ENCODE results near the gene CBX4.
A peak's percentile ranks its signal among the peaks of the same experiment; 100 is the strongest.

DNA sequence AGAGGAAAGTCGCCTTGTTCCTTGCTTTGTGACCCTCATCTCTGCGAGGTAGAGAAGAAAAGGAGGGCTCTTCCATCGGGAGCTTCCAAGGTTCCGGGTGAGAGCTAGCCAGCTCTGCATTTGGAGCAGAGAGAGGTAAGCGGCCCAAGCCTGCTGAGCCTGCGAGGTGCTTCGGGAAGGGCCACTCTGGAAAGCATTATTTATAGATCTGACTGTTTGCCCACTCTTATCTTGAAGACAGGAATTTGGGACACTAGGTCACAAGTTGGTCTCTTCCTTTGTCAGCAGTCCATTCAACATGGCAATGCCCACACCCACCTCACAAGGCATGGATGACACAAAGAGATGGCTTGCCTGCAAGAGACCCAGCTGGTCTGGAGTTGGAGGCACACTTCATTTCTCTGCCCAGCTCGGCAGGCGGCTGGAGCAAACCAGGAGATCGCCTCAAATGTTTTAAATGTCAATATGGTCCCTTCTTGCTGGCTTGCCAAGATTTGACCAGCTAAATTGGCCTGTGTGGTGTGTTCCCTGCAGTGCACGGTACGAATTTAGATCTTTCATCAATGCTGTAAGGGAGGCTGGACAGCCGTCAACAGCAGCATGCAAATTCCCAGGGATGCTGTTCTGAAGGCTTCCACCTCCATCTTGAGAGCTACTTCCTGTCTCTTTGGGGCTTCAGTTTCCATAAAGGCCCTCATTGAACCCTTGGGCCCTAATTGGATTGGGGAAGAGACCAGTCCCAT, 19.5 kb downstream of the CBX4 start:
- TF ChIP-seq, protein P1, sequence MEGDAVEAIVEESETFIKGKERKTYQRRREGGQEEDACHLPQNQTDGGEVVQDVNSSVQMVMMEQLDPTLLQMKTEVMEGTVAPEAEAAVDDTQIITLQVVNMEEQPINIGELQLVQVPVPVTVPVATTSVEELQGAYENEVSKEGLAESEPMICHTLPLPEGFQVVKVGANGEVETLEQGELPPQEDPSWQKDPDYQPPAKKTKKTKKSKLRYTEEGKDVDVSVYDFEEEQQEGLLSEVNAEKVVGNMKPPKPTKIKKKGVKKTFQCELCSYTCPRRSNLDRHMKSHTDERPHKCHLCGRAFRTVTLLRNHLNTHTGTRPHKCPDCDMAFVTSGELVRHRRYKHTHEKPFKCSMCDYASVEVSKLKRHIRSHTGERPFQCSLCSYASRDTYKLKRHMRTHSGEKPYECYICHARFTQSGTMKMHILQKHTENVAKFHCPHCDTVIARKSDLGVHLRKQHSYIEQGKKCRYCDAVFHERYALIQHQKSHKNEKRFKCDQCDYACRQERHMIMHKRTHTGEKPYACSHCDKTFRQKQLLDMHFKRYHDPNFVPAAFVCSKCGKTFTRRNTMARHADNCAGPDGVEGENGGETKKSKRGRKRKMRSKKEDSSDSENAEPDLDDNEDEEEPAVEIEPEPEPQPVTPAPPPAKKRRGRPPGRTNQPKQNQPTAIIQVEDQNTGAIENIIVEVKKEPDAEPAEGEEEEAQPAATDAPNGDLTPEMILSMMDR (IDR thresholded peaks at IDR 0.05): no peak
- peak; percentile 30 for TF ChIP-seq EZH2phosphoT487 (IDR thresholded peaks at IDR 0.05)
- no peak for TF ChIP-seq EZH2 (IDR thresholded peaks at IDR 0.05)
